Measurements from ENCODE around the gene CSRNP3. TPM values are rescaled to one million over a fixed set of nuclear protein-coding genes. Genes with fewer than 3 reads are reported as not detected.
"Not testable (repeated sequence)": the region's sequence is repeated elsewhere in the genome, so short reads cannot be mapped to it uniquely, and the experiment has no call there.

Gene CSRNP3
- total RNA-seq, 1 experiment from 2014 or later = 2.4 TPM

- no peak for DNase-seq (ENCODE audit: low read depth)
- in situ Hi-C loops (cut with HindIII; ENCODE audit: low pct_unique_long_range_greater_than_20kb, low sequenced_read_pairs) = no loop called here
Observed at GRCh38 chr2:165640247-165640929, 170.9 kb downstream of the CSRNP3 start.

GRCh38 chr2:165645930-165646831 is 176.7 kb downstream of the CSRNP3 start:
- in situ Hi-C loops (cut with HindIII; ENCODE audit: low pct_unique_long_range_greater_than_20kb, low sequenced_read_pairs) = no loop called here
- no peak for DNase-seq (ENCODE audit: low read depth)

- in situ Hi-C loops (cut with HindIII; ENCODE audit: low pct_unique_long_range_greater_than_20kb, low sequenced_read_pairs) = no loop called here
- DNase-seq (ENCODE audit: low read depth) = no peak
Observed at GRCh38 chr2:165647409-165647808, 177.9 kb downstream of the CSRNP3 start.

- no peak for DNase-seq (ENCODE audit: low read depth)
- in situ Hi-C loops (cut with HindIII; ENCODE audit: low pct_unique_long_range_greater_than_20kb, low sequenced_read_pairs) = no loop called here
Observed at GRCh38 chr2:165648801-165649200, 179.3 kb downstream of the CSRNP3 start.

- DNase-seq (ENCODE audit: low read depth) = no peak
- in situ Hi-C loops (cut with HindIII; ENCODE audit: low pct_unique_long_range_greater_than_20kb, low sequenced_read_pairs) = no loop called here
Observed at GRCh38 chr2:165651233-165651632, 181.7 kb downstream of the CSRNP3 start.

GRCh38 chr2:165655661-165656060 is 186.2 kb downstream of the CSRNP3 start:
- DNase-seq (ENCODE audit: low read depth) = no peak
- in situ Hi-C loops (cut with HindIII; ENCODE audit: low pct_unique_long_range_greater_than_20kb, low sequenced_read_pairs) = no loop called here

- in situ Hi-C loops (cut with HindIII; ENCODE audit: low pct_unique_long_range_greater_than_20kb, low sequenced_read_pairs) = no loop called here
- no peak for DNase-seq (ENCODE audit: low read depth)
Observed at GRCh38 chr2:165660361-165660760, 190.9 kb downstream of the CSRNP3 start.

- peak; percentile 73 for DNase-seq (ENCODE audit: low read depth)
- in situ Hi-C loops (cut with HindIII; ENCODE audit: low pct_unique_long_range_greater_than_20kb, low sequenced_read_pairs) = no loop called here
Observed at GRCh38 chr2:165662720-165663119, 193.2 kb downstream of the CSRNP3 start.

- in situ Hi-C loops (cut with HindIII; ENCODE audit: low pct_unique_long_range_greater_than_20kb, low sequenced_read_pairs) = no loop called here
- no peak for DNase-seq (ENCODE audit: low read depth)
Observed at GRCh38 chr2:165665614-165666013, 196.1 kb downstream of the CSRNP3 start.

GRCh38 chr2:165666073-165666472 is 196.6 kb downstream of the CSRNP3 start:
- in situ Hi-C loops (cut with HindIII; ENCODE audit: low pct_unique_long_range_greater_than_20kb, low sequenced_read_pairs); DNase-seq (ENCODE audit: low read depth): not testable (repeated sequence)

- DNase-seq (ENCODE audit: low read depth) = no peak
- in situ Hi-C loops (cut with HindIII; ENCODE audit: low pct_unique_long_range_greater_than_20kb, low sequenced_read_pairs) = no loop called here
Observed at GRCh38 chr2:165666605-165667004, 197.1 kb downstream of the CSRNP3 start.

- in situ Hi-C loops (cut with HindIII; ENCODE audit: low pct_unique_long_range_greater_than_20kb, low sequenced_read_pairs) = no loop called here
- no peak for DNase-seq (ENCODE audit: low read depth)
Observed at GRCh38 chr2:165667375-165667774, 197.9 kb downstream of the CSRNP3 start.

GRCh38 chr2:165674780-165675179 is 205.3 kb downstream of the CSRNP3 start:
- no peak for DNase-seq (ENCODE audit: low read depth)
- in situ Hi-C loops (cut with HindIII; ENCODE audit: low pct_unique_long_range_greater_than_20kb, low sequenced_read_pairs) = no loop called here

GRCh38 chr2:165675551-165675968 is 206.1 kb downstream of the CSRNP3 start:
- DNase-seq (ENCODE audit: low read depth) = no peak
- in situ Hi-C loops (cut with HindIII; ENCODE audit: low pct_unique_long_range_greater_than_20kb, low sequenced_read_pairs) = no loop called here

- in situ Hi-C loops (cut with HindIII; ENCODE audit: low pct_unique_long_range_greater_than_20kb, low sequenced_read_pairs) = no loop called here
- DNase-seq (ENCODE audit: low read depth) = no peak
Observed at GRCh38 chr2:165678882-165679281, 209.4 kb downstream of the CSRNP3 start.

GRCh38 chr2:165679621-165680020 is 210.1 kb downstream of the CSRNP3 start:
- in situ Hi-C loops (cut with HindIII; ENCODE audit: low pct_unique_long_range_greater_than_20kb, low sequenced_read_pairs) = no loop called here
- DNase-seq (ENCODE audit: low read depth) = no peak

- no peak for DNase-seq (ENCODE audit: low read depth)
- in situ Hi-C loops (cut with HindIII; ENCODE audit: low pct_unique_long_range_greater_than_20kb, low sequenced_read_pairs) = no loop called here
Observed at GRCh38 chr2:165681841-165682240, 212.3 kb downstream of the CSRNP3 start.

GRCh38 chr2:165682546-165682945 is 213.0 kb downstream of the CSRNP3 start:
- in situ Hi-C loops (cut with HindIII; ENCODE audit: low pct_unique_long_range_greater_than_20kb, low sequenced_read_pairs) = no loop called here
- no peak for DNase-seq (ENCODE audit: low read depth)

- in situ Hi-C loops (cut with HindIII; ENCODE audit: low pct_unique_long_range_greater_than_20kb, low sequenced_read_pairs) = no loop called here
- DNase-seq (ENCODE audit: low read depth) = no peak
Observed at GRCh38 chr2:165686800-165687199, 217.3 kb downstream of the CSRNP3 start.
